G401 (cell line): ENCODE results near the gene TRIM36. TPM values are rescaled to one million over a fixed set of nuclear protein-coding genes. Genes with fewer than 3 reads are reported as not detected.

Source experiments
- DNase-seq: peaks from one replicate; pipeline ENCODE4 v3.0.0-alpha.2; 2015; ENCODE audit warnings: low spot score
- in situ Hi-C: cut with HindIII; loops from 2 replicates; pipeline ENCODE4 v1.10.0; 2016; ENCODE audit warnings: low sequenced_read_pairs, mixed read lengths
- total RNA-seq: library from RNA; depleted of rRNA; stranded (reverse); fragments of >200 nt; shearing (Covaris generic); gene quantifications from 2 replicates; pipeline ENCODE4 v1.2.3, GENCODE V29; 2014

The TRIM36 gene
- total RNA-seq, 1 experiment from 2014 or later: not detected

DNA sequence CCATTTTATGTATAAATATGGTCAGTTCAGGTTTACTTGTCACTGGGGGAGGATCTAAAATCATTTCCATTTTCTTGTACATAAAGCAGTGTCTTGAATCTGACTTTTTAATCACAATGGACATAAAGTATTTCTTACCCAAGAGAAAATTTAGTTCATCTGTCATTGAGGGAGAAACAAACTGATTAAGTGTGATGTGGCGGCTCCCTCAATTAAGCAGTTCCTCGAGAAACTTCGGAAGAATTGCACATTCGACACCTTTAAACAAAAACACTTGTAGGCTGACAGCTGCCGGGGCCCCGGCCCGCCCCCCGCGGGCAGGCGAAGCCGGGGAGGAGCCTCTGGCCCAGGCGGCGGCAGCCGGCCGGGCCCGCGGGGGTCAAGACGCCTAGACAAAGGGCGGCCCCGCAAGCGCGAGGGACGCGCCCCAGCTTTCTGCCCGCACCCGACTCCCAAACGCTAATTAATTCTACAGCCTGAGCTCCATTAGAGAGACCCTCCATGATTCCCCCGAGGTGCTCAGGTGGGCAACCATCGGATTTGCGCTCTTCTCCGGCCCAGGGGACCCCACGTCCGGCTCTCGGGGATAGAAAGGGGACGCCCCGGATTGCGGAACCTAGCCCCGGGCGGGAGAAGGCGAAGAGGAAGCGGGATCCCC is 750 bp downstream of the TRIM36 start:
- no peak for DNase-seq
- in situ Hi-C loops: no loop called here

DNA sequence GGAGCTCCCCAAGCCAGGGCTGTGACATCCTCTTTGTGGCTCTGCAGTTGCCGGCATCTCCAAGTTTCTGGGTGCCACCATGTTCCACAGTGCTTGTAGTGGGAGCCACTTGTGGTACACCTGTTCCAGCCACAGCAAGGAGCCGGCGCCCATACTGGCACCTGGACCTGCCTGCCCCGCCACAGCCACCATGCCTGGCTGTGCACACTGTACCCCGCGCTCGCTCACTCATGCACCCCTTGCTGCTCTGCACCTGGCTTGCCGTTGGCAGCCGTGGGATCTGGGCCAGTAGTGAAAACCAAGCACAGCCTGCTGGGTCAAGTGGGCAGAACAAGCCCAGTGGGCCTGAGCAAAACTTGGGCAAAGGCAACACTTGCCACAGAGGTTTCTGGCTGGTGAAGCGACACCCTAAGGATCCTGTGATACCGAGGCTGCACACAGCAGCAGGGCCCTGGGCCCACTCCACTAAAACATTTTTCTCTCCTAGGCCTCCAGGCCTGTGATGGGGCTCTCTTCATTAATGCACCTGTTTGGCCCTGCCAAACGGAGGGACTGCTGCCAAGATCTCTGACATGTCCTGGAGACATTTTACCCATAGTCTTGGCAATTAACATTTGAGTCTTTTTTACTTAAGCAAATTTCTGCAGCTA is 2.8 kb downstream of the TRIM36 start:
- in situ Hi-C loops: no loop called here
- DNase-seq: no peak

GRCh38 chr5:115165790-115166189 is 3.9 kb downstream of the TRIM36 start:
- in situ Hi-C loops: no loop called here
- DNase-seq: no peak

DNA sequence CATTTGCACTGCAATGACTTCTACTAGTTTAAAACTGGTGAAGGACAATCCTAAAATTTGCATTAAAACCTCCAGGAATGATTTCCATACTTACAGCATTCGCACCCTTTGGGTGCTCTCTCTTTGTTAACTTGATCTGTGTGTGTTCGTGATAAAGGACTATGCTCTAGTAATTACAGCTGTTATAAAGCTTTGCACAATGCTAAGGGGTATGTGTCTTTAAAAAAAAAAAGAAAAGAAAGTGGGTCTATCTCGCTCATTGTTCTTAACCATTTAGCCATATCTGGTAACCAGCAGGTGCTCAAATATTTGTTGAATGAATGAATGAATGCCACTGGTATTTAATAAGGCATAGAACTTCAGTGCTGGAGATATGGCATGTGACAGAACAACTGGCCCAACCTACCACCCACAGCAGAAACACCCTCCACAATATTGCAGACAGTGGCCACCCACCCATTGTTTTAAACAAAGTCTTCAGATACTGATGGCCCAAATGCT is 8.7 kb downstream of the TRIM36 start:
- in situ Hi-C loops: no loop called here
- no peak for DNase-seq

DNA sequence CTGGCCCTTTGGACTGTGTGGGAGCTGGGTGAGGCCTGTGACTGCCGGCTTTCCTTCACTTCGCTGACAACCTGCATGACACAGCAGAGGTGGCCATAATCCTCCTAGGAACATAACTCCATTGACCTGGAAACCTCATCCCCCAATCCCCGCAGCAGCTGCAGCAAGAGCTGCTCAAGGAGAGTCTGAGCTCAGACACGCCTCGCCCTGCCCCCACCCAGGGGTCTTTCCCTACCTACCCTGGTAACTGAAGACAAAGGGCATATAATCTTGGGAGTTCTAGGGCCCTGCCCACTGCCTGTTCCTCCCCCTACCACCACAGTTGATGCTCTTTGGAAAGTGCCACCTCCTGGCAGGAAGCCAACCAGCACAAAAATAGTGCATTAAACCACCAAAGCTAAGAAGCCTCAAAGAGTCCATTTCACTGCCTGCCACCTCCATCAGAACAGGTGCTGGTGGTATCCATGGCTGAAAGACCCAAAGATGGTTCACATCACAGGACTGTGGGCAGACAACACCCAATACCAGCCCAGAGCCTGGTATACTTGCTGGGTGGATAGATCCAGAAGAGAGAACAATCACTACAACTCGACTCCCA is 18.4 kb downstream of the TRIM36 start:
- in situ Hi-C loops: no loop called here
- no peak for DNase-seq

GRCh38 chr5:115150512-115150911 is 19.2 kb downstream of the TRIM36 start:
- no peak for DNase-seq
- in situ Hi-C loops: no loop called here

- in situ Hi-C loops: no loop called here
Measured at GRCh38 chr5:115147052-115147451, 22.7 kb downstream of the TRIM36 start.

DNA sequence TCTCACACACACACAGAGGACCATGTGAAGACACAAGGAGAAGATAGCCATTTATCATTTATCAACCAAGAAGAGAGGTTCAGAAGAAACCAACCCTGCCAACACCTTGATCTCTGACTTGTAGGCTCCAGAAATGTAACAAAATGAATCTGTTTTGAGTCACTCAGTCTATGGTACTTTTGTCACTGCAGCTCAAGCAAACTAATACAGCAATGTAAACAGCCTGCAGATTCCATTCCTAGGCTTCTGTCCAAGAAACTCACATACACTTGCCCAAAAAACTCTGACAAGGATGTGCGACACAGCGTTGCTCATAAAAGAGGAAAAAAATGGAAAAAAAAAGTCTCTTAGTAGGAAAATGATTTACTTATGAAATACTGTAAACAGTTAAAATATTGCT is 33.4 kb downstream of the TRIM36 start:
- no peak for DNase-seq
- in situ Hi-C loops: no loop called here

More at GRCh38 chr5:115147052-115147451, 22.7 kb downstream of the TRIM36 start:
- DNase-seq: no peak

DNA sequence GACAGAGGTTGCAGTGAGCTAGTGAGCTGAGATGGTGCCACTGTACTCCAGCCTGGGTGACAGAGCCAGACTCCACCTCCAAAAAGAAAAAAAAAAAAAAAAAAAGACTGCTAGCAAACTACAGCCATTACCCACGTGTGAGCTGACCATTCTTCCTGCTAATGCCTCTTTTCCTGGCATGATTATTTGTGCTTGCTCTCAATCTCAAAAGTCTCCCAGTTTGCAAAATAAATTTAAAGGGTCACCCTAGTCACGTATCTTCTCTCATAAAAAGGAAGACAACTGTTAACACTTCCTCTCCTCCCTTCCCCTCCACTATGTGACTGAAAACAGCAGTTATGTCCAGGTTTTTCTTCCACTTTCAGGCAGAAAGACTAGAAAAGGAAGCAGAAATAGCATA is 37.2 kb downstream of the TRIM36 start:
- no peak for DNase-seq
- in situ Hi-C loops: no loop called here

- no peak for DNase-seq
- in situ Hi-C loops: no loop called here
Measured at GRCh38 chr5:115126303-115126702, 43.4 kb downstream of the TRIM36 start.

DNA sequence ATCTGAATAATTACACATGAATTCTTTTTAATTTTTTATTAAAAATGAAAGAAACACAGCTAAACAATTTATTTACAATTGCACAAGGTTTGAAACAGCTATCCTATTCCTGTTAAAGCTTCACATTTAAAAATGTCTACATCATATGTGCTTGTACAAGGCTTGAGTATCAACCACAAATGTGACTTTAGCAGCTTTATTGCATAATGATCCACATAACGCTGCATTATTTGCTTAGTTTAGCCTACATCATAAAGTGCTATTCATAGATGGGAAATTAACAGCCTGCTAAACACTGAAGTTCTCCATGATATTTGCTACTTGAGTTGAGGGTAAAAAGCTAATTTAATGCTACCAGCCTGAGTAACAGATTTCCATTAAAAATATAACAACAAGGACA is 45.0 kb downstream of the TRIM36 start:
- DNase-seq: no peak
- in situ Hi-C loops: no loop called here

- DNase-seq: no peak
- in situ Hi-C loops: no loop called here
Measured at GRCh38 chr5:115116001-115116400, 53.7 kb downstream of the TRIM36 start.

DNA sequence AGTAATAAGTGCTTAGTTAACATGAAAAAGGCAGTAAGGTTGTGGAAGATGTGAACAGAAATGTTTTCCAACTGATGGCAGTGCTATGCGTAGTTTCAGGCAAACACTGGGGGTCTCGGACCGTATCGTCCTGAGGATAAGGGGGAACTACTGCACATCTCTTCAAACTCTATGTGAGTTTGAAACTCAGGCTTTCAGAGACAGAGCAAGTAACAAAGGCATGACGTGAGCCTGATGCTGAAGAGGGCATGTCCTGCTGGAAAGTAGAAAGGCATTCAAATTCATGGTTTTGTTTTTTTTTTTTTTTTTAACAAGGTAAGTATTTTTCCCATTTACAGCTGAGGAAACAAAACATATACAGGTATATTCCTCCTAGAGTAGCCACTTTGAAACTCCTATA is 59.9 kb downstream of the TRIM36 start:
- in situ Hi-C loops: no loop called here
- no peak for DNase-seq

GRCh38 chr5:115109356-115109755 is 60.4 kb downstream of the TRIM36 start:
- in situ Hi-C loops: no loop called here

DNA sequence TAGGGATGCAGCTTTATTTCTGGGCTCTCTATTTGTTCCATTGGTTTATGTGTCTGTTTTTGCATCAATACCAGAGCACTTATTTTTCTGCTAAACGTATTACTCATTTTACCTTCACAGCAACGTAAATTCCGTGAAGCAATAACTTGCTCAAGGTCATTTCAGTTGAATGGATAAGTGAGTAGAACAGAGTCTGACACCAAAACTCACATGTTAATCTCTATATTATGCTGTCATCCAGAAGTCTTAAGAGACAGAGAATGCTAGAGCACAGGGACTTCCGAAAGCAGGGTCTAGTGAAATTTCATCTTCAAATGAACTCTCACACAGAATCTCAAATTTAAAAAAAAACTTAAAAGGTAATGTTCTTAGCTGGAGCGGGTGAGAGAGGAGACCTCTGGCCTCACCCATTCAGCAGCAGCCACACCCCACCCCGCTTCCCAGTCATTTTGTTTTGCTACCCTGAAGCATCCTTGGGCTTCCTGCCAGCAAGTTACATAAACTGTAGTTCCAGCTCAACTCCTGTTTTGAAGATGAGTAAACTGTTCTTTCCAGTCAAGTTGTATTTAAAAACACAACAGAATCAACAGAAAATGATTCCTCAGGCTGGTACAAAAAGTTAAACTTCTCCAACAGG is 69.3 kb downstream of the TRIM36 start:
- DNase-seq: no peak
- in situ Hi-C loops: no loop called here

More at GRCh38 chr5:115109356-115109755, 60.4 kb downstream of the TRIM36 start:
- DNase-seq: no peak

GRCh38 chr5:115098041-115098702 is 71.5 kb downstream of the TRIM36 start:
- in situ Hi-C loops: no loop called here
- DNase-seq: peak; percentile 43

- in situ Hi-C loops: no loop called here
- no peak for DNase-seq
Measured at GRCh38 chr5:115097236-115097635, 72.5 kb downstream of the TRIM36 start.

GRCh38 chr5:115096034-115096769 is 73.5 kb downstream of the TRIM36 start:
- peak; percentile 77 for DNase-seq
- in situ Hi-C loops: no loop called here

DNA sequence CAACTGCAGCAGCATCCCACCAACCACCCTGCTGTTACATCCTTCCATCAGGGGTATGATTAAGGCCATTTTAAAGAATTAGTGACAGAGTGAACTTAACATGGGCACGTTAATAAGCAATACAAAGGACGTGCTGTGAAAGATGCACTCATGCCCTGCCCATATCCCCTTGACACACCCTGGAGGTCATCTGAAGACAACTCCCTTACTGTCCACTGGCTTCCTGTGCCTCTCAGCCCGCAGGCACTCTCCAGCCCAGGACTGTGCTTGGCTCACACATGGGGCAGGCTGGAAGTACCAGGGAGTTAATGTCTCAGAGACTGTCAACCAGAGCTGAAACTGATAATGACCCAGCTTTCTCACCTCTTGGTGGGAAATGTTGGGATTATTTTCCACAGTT is 81.8 kb downstream of the TRIM36 start:
- in situ Hi-C loops: no loop called here
- no peak for DNase-seq
